ENCODE measurements around the gene MAGEA2.
"Not testable (repeated sequence)": the region's sequence is repeated elsewhere in the genome, so short reads cannot be mapped to it uniquely, and the experiment has no call there.

The MAGEA2 gene

DNA sequence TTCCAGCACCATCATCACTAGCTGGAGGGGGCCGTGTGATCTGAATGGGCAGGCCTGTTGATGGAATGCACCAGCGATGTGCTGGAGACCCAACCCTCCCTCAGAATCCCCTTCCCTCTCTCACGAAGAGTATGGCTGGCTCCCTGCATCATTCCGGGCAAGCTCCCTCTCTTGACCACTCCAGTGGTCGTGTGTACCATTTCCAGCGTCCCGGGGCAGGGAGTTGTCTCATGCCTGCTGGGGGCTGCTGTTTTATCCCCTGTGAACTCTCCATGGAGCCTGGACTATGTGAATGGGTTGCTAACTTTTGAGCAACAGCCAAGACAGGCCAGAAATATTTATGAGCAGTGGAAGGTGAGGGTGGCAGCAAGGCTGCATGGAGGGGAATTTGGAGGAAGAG lies 28.2 kb downstream of the MAGEA2 start:
- no peak for TF ChIP-seq EZH2phosphoT487 (conservative IDR thresholded peaks at IDR 0.05; ENCODE audit: low read length)
- TF ChIP-seq, protein P1, sequence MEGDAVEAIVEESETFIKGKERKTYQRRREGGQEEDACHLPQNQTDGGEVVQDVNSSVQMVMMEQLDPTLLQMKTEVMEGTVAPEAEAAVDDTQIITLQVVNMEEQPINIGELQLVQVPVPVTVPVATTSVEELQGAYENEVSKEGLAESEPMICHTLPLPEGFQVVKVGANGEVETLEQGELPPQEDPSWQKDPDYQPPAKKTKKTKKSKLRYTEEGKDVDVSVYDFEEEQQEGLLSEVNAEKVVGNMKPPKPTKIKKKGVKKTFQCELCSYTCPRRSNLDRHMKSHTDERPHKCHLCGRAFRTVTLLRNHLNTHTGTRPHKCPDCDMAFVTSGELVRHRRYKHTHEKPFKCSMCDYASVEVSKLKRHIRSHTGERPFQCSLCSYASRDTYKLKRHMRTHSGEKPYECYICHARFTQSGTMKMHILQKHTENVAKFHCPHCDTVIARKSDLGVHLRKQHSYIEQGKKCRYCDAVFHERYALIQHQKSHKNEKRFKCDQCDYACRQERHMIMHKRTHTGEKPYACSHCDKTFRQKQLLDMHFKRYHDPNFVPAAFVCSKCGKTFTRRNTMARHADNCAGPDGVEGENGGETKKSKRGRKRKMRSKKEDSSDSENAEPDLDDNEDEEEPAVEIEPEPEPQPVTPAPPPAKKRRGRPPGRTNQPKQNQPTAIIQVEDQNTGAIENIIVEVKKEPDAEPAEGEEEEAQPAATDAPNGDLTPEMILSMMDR (IDR thresholded peaks at IDR 0.05; ENCODE audit: insufficient read depth, low read length, poor library complexity, severe bottlenecking) = no peak
- Histone ChIP-seq H3K79me2 (ENCODE audit: insufficient read depth, low read length) (no peaks in the 10 kb centered on the region), H3F3A (ENCODE audit: insufficient read depth) (no peaks in the 10 kb centered on the region), H3K27me3 (ENCODE audit: low read length) (no peaks in the 10 kb centered on the region), H3K4me3 (ENCODE audit: insufficient read depth, low read length, poor library complexity, severe bottlenecking) (no peak overlapping the region), H4K20me1 (ENCODE audit: low read depth, low read length) (no peaks in the 10 kb centered on the region), H3K9ac (ENCODE audit: low read length) (no peak overlapping the region), H3K9me3 (ENCODE audit: insufficient read depth, low read length) (no peaks in the 10 kb centered on the region), H3K36me3 (ENCODE audit: low read length) (no peaks in the 10 kb centered on the region), H3K4me2 (ENCODE audit: low read depth, low read length, poor library complexity, severe bottlenecking) (no peak overlapping the region), H3K27ac (ENCODE audit: low read depth, low read length) (no peak overlapping the region), H3K9me2 (replicated peaks; ENCODE audit: insufficient read depth, low read length) (no peaks in the 10 kb centered on the region), H2AFZ (ENCODE audit: low read depth, low read length, severe bottlenecking) (no peak overlapping the region)

DNA sequence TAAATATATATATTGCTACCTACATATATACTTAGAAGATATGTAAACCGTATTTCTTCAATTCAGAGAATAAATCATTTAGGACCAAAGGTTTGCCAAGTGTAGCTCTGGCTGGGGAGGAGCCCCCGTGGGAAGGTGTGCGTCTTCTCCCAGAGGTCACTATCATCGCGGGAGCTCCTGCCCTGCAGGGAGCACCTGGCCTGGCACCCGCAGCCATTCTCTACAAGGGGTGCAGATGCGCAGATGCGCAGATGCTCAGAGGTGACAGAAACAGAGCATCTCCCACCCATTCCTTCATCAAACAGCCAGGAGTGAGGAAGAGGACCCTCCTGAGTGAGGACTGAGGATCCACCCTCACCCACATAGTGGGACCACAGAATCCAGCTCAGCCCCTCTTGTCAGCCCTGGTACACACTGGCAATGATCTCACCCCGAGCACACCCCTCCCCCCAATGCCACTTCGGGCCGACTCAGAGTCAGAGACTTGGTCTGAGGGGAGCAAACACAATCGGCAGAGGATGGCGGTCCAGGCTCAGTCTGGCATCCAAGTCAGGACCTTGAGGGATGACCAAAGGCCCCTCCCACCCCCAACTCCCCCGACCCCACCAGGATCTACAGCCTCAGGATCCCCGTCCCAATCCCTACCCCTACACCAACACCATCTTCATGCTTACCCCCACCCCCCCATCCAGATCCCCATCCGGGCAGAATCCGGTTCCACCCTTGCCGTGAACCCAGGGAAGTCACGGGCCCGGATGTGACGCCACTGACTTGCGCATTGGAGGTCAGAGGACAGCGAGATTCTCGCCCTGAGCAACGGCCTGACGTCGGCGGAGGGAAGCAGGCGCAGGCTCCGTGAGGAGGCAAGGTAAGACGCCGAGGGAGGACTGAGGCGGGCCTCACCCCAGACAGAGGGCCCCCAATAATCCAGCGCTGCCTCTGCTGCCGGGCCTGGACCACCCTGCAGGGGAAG lies 39.5 kb downstream of the MAGEA2 start, which contains the start of gene MAGEA2B:
Gene MAGEA2B, plus strand, starts transcription at position 814 of the 973 bp plus-strand sequence. CDS start 2,479 bp downstream, outside the sequence.
- not testable (repeated sequence) for H2AFZ ChIP-seq (ENCODE audit: low read depth, low read length, severe bottlenecking); H3F3A ChIP-seq (ENCODE audit: insufficient read depth); H3K9ac ChIP-seq (ENCODE audit: low read length); H3K36me3 ChIP-seq (ENCODE audit: low read length); H3K79me2 ChIP-seq (ENCODE audit: insufficient read depth, low read length); H3K27ac ChIP-seq (ENCODE audit: low read depth, low read length); H3K4me3 ChIP-seq (ENCODE audit: insufficient read depth, low read length, poor library complexity, severe bottlenecking); H3K9me3 ChIP-seq (ENCODE audit: insufficient read depth, low read length); H3K4me2 ChIP-seq (ENCODE audit: low read depth, low read length, poor library complexity, severe bottlenecking); H4K20me1 ChIP-seq (ENCODE audit: low read depth, low read length); H3K27me3 ChIP-seq (ENCODE audit: low read length); H3K9me2 ChIP-seq (replicated peaks; ENCODE audit: insufficient read depth, low read length)

DNA sequence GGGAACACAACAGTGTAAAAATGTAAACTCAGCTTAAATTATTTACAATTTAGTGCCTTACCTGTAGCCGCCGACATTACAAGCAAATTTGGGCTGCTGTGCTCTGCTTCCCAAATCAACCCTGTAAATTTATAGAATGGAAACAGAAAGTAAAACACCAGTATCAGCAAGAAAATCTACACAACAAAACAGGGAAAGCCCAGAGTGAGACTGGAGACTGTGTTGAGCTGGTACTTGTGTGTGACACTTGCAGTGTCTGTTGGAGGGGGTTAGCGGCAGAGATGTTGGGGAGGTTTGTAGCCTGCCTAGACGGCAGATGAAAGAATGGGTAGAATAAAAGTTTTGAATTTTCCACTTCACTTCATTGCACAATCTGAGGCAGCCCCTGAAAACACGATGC lies 40.4 kb downstream of the MAGEA2 start:
- H3K4me3 ChIP-seq (ENCODE audit: insufficient read depth, low read length, poor library complexity, severe bottlenecking); H4K20me1 ChIP-seq (ENCODE audit: low read depth, low read length); H3K9me3 ChIP-seq (ENCODE audit: insufficient read depth, low read length); H3K4me2 ChIP-seq (ENCODE audit: low read depth, low read length, poor library complexity, severe bottlenecking); H3F3A ChIP-seq (ENCODE audit: insufficient read depth); H3K36me3 ChIP-seq (ENCODE audit: low read length); H3K9me2 ChIP-seq (replicated peaks; ENCODE audit: insufficient read depth, low read length); H3K27me3 ChIP-seq (ENCODE audit: low read length); H2AFZ ChIP-seq (ENCODE audit: low read depth, low read length, severe bottlenecking); H3K27ac ChIP-seq (ENCODE audit: low read depth, low read length); H3K9ac ChIP-seq (ENCODE audit: low read length); H3K79me2 ChIP-seq (ENCODE audit: insufficient read depth, low read length): not testable (repeated sequence)

DNA sequence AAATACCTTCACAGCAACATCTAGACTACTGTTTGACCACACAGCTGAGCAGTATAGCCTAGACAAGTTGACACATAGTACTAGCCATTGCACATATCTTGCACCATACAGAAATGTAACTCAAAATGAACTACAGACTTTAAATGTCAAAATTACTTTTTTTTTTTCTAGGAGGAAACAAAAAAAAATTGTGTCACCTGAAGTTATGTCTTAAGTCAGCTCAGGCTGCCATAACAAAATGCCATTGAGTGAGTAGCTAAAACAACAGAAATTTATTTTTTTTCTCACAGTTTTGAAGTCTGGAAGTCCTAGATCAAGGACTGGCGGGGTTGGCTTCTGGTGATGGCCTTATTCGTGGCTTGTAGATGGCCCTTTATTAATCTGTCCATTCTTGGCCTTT lies 44.5 kb downstream of the MAGEA2 start, which contains the start of gene CSAG2:
Gene CSAG2, minus strand, starts transcription at position 101 of the 400 bp plus-strand sequence. CDS start 161 bp downstream, outside the sequence.
- H4K20me1 ChIP-seq (ENCODE audit: low read depth, low read length); H3K4me2 ChIP-seq (ENCODE audit: low read depth, low read length, poor library complexity, severe bottlenecking); H3K79me2 ChIP-seq (ENCODE audit: insufficient read depth, low read length); H3K27me3 ChIP-seq (ENCODE audit: low read length); H3F3A ChIP-seq (ENCODE audit: insufficient read depth); H3K9me3 ChIP-seq (ENCODE audit: insufficient read depth, low read length); H2AFZ ChIP-seq (ENCODE audit: low read depth, low read length, severe bottlenecking); H3K36me3 ChIP-seq (ENCODE audit: low read length); H3K27ac ChIP-seq (ENCODE audit: low read depth, low read length); H3K4me3 ChIP-seq (ENCODE audit: insufficient read depth, low read length, poor library complexity, severe bottlenecking); H3K9ac ChIP-seq (ENCODE audit: low read length); H3K9me2 ChIP-seq (replicated peaks; ENCODE audit: insufficient read depth, low read length): not testable (repeated sequence)

DNA sequence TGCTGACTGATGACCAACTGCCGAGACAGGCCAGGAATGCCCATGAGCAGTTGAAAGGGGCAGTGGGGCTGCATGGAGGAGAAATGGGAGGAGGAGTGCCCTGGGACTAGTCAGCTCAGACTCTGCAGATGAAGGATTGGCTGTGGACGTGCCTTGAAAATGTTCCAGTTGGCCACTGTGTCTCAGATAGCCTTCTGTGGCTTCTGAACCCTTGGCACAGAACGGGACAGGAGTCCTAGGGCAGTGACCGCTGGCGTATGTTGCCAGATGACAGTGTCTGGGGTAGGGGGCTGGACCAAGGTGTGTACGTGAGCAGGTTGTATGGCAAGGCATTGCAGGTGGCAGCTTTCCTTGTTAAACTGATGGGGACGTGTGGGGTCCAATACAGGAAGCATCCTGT lies 47.1 kb downstream of the MAGEA2 start:
- not testable (repeated sequence) for H3K4me2 ChIP-seq (ENCODE audit: low read depth, low read length, poor library complexity, severe bottlenecking); H3F3A ChIP-seq (ENCODE audit: insufficient read depth); H3K27me3 ChIP-seq (ENCODE audit: low read length); H3K79me2 ChIP-seq (ENCODE audit: insufficient read depth, low read length); H3K9me2 ChIP-seq (replicated peaks; ENCODE audit: insufficient read depth, low read length); H2AFZ ChIP-seq (ENCODE audit: low read depth, low read length, severe bottlenecking); H3K27ac ChIP-seq (ENCODE audit: low read depth, low read length); H3K9ac ChIP-seq (ENCODE audit: low read length); H4K20me1 ChIP-seq (ENCODE audit: low read depth, low read length); H3K9me3 ChIP-seq (ENCODE audit: insufficient read depth, low read length); H3K36me3 ChIP-seq (ENCODE audit: low read length); H3K4me3 ChIP-seq (ENCODE audit: insufficient read depth, low read length, poor library complexity, severe bottlenecking)

DNA sequence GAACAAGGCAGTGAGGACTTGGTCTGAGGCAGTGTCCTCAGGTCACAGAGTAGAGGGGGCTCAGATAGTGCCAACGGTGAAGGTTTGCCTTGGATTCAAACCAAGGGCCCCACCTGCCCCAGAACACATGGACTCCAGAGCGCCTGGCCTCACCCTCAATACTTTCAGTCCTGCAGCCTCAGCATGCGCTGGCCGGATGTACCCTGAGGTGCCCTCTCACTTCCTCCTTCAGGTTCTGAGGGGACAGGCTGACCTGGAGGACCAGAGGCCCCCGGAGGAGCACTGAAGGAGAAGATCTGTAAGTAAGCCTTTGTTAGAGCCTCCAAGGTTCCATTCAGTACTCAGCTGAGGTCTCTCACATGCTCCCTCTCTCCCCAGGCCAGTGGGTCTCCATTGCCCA lies 53.3 kb downstream of the MAGEA2 start:
- not testable (repeated sequence) for H3K4me2 ChIP-seq (ENCODE audit: low read depth, low read length, poor library complexity, severe bottlenecking); H3K4me3 ChIP-seq (ENCODE audit: insufficient read depth, low read length, poor library complexity, severe bottlenecking); H3F3A ChIP-seq (ENCODE audit: insufficient read depth); H4K20me1 ChIP-seq (ENCODE audit: low read depth, low read length); H3K9ac ChIP-seq (ENCODE audit: low read length); H3K27me3 ChIP-seq (ENCODE audit: low read length); H3K27ac ChIP-seq (ENCODE audit: low read depth, low read length); H3K9me3 ChIP-seq (ENCODE audit: insufficient read depth, low read length); H3K9me2 ChIP-seq (replicated peaks; ENCODE audit: insufficient read depth, low read length); H3K79me2 ChIP-seq (ENCODE audit: insufficient read depth, low read length); H2AFZ ChIP-seq (ENCODE audit: low read depth, low read length, severe bottlenecking); H3K36me3 ChIP-seq (ENCODE audit: low read length)
